GM12874 (cell line): Measurements from ENCODE around the gene TRIM2.

Experiments used
- TF ChIP-seq, protein P1 (sequence below): IDR thresholded peaks from 2 replicates; pipeline ENCODE4 v1.5.1; 2011; ENCODE audit warnings: low read depth, mild to moderate bottlenecking, control low read depth, low read length, moderate library complexity; ENCODE audit not compliant: insufficient read depth

TRIM2 gene

DNA sequence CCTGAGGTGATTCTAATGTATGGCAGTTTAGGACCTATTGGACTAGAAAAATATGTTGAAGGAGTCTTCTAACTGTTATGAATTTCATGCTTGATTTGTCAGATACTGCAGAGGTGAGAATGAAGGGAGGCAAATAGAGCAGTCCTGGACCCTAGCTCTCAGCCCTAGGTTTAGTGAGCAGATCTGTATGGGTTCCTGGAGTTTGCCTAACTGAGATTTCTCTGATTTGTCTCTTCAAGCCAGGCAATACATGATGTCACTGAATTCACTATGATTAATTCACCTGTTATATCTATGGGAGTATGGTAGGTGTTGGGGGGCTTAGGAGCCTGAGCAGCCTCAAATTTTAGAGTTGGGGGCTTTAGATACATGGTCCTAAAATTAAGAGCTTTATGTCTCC, 142.9 kb downstream of the TRIM2 start:
- TF ChIP-seq, protein P1, sequence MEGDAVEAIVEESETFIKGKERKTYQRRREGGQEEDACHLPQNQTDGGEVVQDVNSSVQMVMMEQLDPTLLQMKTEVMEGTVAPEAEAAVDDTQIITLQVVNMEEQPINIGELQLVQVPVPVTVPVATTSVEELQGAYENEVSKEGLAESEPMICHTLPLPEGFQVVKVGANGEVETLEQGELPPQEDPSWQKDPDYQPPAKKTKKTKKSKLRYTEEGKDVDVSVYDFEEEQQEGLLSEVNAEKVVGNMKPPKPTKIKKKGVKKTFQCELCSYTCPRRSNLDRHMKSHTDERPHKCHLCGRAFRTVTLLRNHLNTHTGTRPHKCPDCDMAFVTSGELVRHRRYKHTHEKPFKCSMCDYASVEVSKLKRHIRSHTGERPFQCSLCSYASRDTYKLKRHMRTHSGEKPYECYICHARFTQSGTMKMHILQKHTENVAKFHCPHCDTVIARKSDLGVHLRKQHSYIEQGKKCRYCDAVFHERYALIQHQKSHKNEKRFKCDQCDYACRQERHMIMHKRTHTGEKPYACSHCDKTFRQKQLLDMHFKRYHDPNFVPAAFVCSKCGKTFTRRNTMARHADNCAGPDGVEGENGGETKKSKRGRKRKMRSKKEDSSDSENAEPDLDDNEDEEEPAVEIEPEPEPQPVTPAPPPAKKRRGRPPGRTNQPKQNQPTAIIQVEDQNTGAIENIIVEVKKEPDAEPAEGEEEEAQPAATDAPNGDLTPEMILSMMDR, result no peak

DNA sequence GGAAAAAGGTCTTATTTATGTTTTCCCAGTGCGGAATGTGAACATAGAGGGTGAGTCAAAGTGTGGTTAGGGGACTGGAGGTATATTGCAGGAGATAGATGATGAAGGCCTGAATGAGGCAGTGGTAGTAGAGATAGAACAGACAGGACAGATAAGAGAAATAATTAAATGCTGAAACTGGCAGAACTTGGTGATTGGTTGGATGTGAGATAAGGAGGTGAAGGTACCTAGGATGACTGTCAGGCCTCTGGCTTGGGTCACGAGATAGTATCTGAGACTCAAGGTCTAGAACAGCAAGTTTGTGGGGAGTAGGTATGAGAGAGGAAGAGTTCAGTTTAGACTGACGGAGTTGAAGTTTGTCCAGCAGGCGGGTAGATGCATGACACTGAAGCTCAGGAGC, 143.8 kb downstream of the TRIM2 start:
- TF ChIP-seq, protein P1, result no peak

DNA sequence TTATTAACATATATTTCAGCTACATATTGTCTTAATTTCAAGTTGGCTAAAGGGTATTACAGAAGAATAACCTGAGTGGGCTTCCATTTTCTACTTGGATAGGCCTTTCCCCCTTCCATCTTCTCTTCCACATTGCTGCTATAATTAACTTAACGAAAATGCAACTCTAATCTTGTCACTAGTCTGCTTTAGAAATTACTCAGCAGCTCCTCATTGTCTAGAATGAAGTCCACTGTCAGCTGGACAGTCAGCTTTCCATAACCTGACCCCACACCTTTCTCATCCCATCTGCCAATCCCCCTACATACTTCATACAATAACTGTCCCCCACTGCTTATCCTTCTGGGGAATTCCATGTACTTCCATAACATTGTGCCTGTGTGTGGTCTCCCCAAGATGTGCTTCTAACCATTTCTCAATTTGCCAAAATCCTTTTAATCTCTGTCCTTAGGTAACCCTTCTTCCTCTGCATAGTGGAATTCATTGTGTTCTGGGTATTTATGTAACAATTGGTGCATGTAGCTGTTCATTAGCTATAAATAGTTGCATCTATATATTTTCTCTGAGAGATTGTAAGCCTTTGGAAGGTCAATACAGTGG, 145.1 kb downstream of the TRIM2 start:
- TF ChIP-seq, protein P1, result no peak

DNA sequence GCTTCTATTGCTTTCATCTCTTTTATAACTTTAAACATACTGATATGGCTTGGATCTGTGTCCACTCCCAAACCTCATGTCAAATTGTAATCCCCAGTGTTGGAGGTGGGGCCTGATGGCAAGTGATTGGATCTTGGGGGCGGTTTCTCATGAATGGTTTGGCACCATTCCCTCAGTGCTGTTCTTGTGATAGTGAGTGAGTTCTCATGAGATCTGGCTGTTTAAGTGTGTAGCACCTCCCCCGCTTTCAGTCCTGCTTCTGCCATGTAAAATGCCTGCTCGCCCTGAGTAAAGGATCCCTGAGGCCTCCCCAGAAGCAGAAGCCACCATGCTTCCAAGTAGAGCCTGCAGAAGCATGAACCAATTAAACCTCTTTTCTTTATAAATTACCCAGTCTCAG, 157.9 kb downstream of the TRIM2 start:
- TF ChIP-seq, protein P1, result no peak

DNA sequence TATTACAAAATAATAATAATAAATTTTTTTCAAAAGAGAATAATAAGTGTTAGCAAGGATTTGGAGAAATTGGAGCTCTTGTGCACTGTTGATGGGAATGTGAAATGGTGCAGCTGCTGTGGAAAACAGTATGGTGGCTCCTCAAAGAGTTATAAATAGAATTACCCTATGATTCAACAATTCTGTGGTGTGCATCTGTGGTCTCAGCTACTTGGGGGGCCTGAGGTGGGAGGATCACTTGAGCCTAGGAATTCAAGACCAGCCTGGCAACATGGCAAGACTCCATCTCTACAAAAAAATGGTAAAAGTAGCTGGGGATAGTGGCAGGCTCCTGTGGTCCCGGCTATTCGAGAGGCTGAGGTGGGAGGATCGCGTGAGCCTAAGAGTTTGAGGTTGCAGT, 159.8 kb downstream of the TRIM2 start:
- TF ChIP-seq, protein P1, result no peak

DNA sequence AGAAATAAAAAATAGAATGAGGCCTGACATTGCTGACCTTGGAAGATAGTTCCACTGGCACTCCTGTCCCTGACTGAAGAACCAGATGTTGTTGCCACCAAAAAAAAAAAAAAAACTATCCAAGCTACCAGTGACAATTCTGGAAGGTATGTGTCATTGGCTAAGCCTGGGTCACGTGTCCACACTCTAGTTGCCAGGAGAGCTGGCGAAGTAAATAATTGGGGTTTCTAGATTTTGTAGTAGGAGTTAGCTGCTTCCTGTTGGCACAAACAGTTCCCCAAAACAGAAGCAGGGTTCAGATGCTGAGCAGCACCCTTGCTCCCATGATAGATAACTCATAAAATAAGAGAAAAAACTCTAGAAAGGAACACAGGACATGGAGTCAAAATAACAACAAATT, 160.8 kb downstream of the TRIM2 start:
- TF ChIP-seq, protein P1, result no peak

DNA sequence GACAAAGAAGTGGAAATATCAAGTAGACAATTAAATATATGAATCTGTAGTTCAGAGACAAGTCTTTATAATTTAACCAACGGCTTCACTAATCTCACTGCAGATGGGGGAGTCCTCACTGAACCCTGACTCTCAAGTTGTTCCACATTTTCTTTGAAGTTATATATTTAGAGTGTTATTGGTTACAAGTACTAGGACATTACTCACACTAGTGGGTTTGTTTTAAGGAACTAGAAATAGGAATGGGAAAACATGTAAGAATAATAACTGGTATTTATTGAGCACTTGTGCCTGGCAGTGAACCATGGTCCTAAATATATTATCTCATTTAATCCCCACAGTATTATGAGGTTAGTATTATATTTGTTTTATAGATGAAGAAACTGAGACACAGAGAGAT, 162.2 kb downstream of the TRIM2 start:
- TF ChIP-seq, protein P1, result no peak
